ENCODE measurements around the gene IL1RAPL1. TPM values are rescaled to one million over a fixed set of nuclear protein-coding genes. Genes with fewer than 3 reads are reported as not detected.

IL1RAPL1 gene
- polyA plus RNA-seq, 1 of the 3 experiments (the other 2 are of a cell fraction) = 2.8 TPM

GRCh38 chrX:29851857-29852605 is 1264.8 kb downstream of the IL1RAPL1 start:
- Histone ChIP-seq H3F3A (replicated peaks; ENCODE audit: insufficient read depth) (peaks cover 6% of the 10 kb centered on the region), H3K4me3 (ENCODE audit: low read depth in 2 of 2, low read length in 1 of 2) (no peak overlapping the region), H3K9ac (no peak overlapping the region), H3K4me1 (ENCODE audit: control insufficient read depth in 1 of 2, insufficient read depth in 2 of 2, low read depth in 1 of 2, low read length in 1 of 2) (no peaks in the 10 kb centered on the region; a peak in 1 of 4 replicates), H3K4me2 (no peak overlapping the region), H3K79me2 (ENCODE audit: insufficient read depth) (no peaks in the 10 kb centered on the region), H3K9me3 (no peaks in the 10 kb centered on the region), H4K20me1 (ENCODE audit: insufficient read depth) (no peaks in the 10 kb centered on the region), H3K27me3 (ENCODE audit: insufficient read depth) (no peaks in the 10 kb centered on the region), H3K27ac (ENCODE audit: low read depth in 2 of 2, low read length in 1 of 2) (peak overlapping the region; percentile 15 to 55; a peak in 3 of 4 replicates), H2AFZ (ENCODE audit: low read depth) (peak overlapping the region; percentile 36; the same call in 1 of the 2 replicates), H3K9me2 (no peaks in the 10 kb centered on the region), H3K36me3 (replicated peaks in 1 of 2; ENCODE audit: control insufficient read depth in 1 of 2, insufficient read depth in 2 of 2, low read length in 1 of 2) (no peaks in the 10 kb centered on the region)
- no peak for DNase-seq
- CTCF ChIA-PET = no interaction called here
- POLR2A ChIA-PET = no interaction called here
- TF ChIP-seq EP300 (IDR thresholded peaks at IDR 0.05; ENCODE audit: borderline replicate concordance in 1 of 2, low read depth in 1 of 2, low read length in 1 of 2) (peak in 1 of 2 experiments; percentile 28; a peak in 1 of 4 replicates), TCF12 (IDR thresholded peaks at IDR 0.05) (peak; percentile 25; the same call in 1 of the 2 replicates), SMC3 (IDR thresholded peaks at IDR 0.05; ENCODE audit: low read depth, low read length) (no peak), SIN3A (IDR thresholded peaks at IDR 0.05; ENCODE audit: borderline replicate concordance, low read depth, low read length) (no peak), FOSL2 (IDR thresholded peaks at IDR 0.05; ENCODE audit: borderline replicate concordance, low read depth) (0 out of 2 replicates have a peak, but pooled peaks have one; percentile 3), NFIC (IDR thresholded peaks at IDR 0.05; ENCODE audit: borderline replicate concordance) (peak; percentile 28; the same call in 1 of the 2 replicates)
- TF ChIP-seq, protein P1, sequence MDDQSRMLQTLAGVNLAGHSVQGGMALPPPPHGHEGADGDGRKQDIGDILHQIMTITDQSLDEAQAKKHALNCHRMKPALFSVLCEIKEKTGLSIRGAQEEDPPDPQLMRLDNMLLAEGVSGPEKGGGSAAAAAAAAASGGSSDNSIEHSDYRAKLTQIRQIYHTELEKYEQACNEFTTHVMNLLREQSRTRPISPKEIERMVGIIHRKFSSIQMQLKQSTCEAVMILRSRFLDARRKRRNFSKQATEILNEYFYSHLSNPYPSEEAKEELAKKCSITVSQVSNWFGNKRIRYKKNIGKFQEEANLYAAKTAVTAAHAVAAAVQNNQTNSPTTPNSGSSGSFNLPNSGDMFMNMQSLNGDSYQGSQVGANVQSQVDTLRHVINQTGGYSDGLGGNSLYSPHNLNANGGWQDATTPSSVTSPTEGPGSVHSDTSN (IDR thresholded peaks at IDR 0.05) = peak; percentile 66
- WGBS (ENCODE audit: low lambda C conversion rate) = 15% methylated on average over 4 of the region's 4 CpGs

GRCh38 chrX:29852767-29853166 is 1265.5 kb downstream of the IL1RAPL1 start:
- Histone ChIP-seq H3K9ac (no peak overlapping the region), H3K79me2 (ENCODE audit: insufficient read depth) (no peaks in the 10 kb centered on the region), H4K20me1 (ENCODE audit: insufficient read depth) (no peaks in the 10 kb centered on the region), H3K9me2 (no peaks in the 10 kb centered on the region), H3K4me2 (no peak overlapping the region), H3F3A (replicated peaks; ENCODE audit: insufficient read depth) (peaks cover 6% of the 10 kb centered on the region), H3K27ac (ENCODE audit: low read depth in 2 of 2, low read length in 1 of 2) (no peak overlapping the region; a peak in 1 of 4 replicates), H3K36me3 (replicated peaks in 1 of 2; ENCODE audit: control insufficient read depth in 1 of 2, insufficient read depth in 2 of 2, low read length in 1 of 2) (no peaks in the 10 kb centered on the region), H2AFZ (ENCODE audit: low read depth) (no peak overlapping the region), H3K4me3 (ENCODE audit: low read depth in 2 of 2, low read length in 1 of 2) (no peak overlapping the region), H3K9me3 (no peaks in the 10 kb centered on the region), H3K4me1 (ENCODE audit: control insufficient read depth in 1 of 2, insufficient read depth in 2 of 2, low read depth in 1 of 2, low read length in 1 of 2) (no peaks in the 10 kb centered on the region; a peak in 1 of 4 replicates), H3K27me3 (ENCODE audit: insufficient read depth) (no peaks in the 10 kb centered on the region)
- DNase-seq = no peak
- ChIA-PET POLR2A (no interaction called here), CTCF (no interaction called here)
- no peak for TF ChIP-seq RCOR1 (IDR thresholded peaks at IDR 0.05; ENCODE audit: low read length)
- TF ChIP-seq MAX (IDR thresholded peaks at IDR 0.05; ENCODE audit: low read depth) = no peak
- no peak for TF ChIP-seq ELF1 (IDR thresholded peaks at IDR 0.05)
- no peak for TF ChIP-seq RXRA (IDR thresholded peaks at IDR 0.05; ENCODE audit: borderline replicate concordance, low read depth)
- TF ChIP-seq USF1 (IDR thresholded peaks at IDR 0.05; ENCODE audit: borderline replicate concordance, low read depth) = no peak
- TF ChIP-seq FOXJ3 (CRISPR knock-in tag; IDR thresholded peaks at IDR 0.05) = no peak
- TF ChIP-seq FOXM1 (IDR thresholded peaks at IDR 0.05; ENCODE audit: low read depth) = no peak
- no peak for TF ChIP-seq JUND (IDR thresholded peaks at IDR 0.05)
- TF ChIP-seq YY1 (IDR thresholded peaks at IDR 0.05; ENCODE audit: low read depth) = no peak
- TF ChIP-seq, protein P2, sequence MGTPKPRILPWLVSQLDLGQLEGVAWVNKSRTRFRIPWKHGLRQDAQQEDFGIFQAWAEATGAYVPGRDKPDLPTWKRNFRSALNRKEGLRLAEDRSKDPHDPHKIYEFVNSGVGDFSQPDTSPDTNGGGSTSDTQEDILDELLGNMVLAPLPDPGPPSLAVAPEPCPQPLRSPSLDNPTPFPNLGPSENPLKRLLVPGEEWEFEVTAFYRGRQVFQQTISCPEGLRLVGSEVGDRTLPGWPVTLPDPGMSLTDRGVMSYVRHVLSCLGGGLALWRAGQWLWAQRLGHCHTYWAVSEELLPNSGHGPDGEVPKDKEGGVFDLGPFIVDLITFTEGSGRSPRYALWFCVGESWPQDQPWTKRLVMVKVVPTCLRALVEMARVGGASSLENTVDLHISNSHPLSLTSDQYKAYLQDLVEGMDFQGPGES (IDR thresholded peaks at IDR 0.05; ENCODE audit: low read depth, low read length) = no peak
- TF ChIP-seq, protein P3, sequence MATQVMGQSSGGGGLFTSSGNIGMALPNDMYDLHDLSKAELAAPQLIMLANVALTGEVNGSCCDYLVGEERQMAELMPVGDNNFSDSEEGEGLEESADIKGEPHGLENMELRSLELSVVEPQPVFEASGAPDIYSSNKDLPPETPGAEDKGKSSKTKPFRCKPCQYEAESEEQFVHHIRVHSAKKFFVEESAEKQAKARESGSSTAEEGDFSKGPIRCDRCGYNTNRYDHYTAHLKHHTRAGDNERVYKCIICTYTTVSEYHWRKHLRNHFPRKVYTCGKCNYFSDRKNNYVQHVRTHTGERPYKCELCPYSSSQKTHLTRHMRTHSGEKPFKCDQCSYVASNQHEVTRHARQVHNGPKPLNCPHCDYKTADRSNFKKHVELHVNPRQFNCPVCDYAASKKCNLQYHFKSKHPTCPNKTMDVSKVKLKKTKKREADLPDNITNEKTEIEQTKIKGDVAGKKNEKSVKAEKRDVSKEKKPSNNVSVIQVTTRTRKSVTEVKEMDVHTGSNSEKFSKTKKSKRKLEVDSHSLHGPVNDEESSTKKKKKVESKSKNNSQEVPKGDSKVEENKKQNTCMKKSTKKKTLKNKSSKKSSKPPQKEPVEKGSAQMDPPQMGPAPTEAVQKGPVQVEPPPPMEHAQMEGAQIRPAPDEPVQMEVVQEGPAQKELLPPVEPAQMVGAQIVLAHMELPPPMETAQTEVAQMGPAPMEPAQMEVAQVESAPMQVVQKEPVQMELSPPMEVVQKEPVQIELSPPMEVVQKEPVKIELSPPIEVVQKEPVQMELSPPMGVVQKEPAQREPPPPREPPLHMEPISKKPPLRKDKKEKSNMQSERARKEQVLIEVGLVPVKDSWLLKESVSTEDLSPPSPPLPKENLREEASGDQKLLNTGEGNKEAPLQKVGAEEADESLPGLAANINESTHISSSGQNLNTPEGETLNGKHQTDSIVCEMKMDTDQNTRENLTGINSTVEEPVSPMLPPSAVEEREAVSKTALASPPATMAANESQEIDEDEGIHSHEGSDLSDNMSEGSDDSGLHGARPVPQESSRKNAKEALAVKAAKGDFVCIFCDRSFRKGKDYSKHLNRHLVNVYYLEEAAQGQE (IDR thresholded peaks at IDR 0.05; ENCODE audit: low read depth, low read length) = no peak
- no peak for TF ChIP-seq NFIC (IDR thresholded peaks at IDR 0.05; ENCODE audit: borderline replicate concordance)
- TF ChIP-seq MEF2A (IDR thresholded peaks at IDR 0.05; ENCODE audit: borderline replicate concordance, low read depth) = no peak

Data from SK-N-SH (cell line).